AG09309 (cell line): ENCODE data around the gene RAD51B.
"Not testable (repeated sequence)": the region's sequence is repeated elsewhere in the genome, so short reads cannot be mapped to it uniquely, and the experiment has no call there.

ENCODE experiments used
- DNase-seq: peaks from one replicate; pipeline ENCODE4 v3.0.0-alpha.2; 2010; ENCODE audit warnings: low read depth
- H3K4me3 ChIP-seq: 2 replicates; pipeline ENCODE4 v1.5.1; 2011; ENCODE audit warnings: mild to moderate bottlenecking, low read depth, low read length, moderate library complexity; ENCODE audit not compliant: control insufficient read depth
- TF ChIP-seq, protein P1 (sequence below): IDR thresholded peaks from 2 replicates; pipeline ENCODE4 v1.5.1; 2011; ENCODE audit warnings: mild to moderate bottlenecking, low read depth, low read length, inconsistent platforms; ENCODE audit not compliant: insufficient read depth, control insufficient read depth; ENCODE audit errors: missing control alignments

The RAD51B gene

DNA sequence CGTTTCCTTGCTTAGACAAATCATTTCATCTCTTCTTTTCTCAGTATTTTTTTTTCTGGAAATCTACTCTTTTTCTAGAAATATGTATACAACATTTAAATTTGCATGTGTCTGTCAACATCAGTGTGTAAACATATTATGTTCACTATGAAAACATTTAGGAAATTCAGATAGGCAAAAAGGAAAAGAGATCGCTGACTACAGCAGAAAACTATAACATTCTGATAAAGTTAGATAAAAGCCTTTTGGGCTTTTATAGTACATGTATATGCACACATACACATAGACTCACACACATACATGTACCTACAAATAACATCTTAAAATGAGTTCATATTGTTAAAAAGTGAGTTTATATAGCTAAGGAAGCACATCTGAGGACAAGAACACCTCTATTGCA is 142.1 kb downstream of the RAD51B start:
- H3K4me3 ChIP-seq: no peak overlapping the region
- TF ChIP-seq, protein P1, sequence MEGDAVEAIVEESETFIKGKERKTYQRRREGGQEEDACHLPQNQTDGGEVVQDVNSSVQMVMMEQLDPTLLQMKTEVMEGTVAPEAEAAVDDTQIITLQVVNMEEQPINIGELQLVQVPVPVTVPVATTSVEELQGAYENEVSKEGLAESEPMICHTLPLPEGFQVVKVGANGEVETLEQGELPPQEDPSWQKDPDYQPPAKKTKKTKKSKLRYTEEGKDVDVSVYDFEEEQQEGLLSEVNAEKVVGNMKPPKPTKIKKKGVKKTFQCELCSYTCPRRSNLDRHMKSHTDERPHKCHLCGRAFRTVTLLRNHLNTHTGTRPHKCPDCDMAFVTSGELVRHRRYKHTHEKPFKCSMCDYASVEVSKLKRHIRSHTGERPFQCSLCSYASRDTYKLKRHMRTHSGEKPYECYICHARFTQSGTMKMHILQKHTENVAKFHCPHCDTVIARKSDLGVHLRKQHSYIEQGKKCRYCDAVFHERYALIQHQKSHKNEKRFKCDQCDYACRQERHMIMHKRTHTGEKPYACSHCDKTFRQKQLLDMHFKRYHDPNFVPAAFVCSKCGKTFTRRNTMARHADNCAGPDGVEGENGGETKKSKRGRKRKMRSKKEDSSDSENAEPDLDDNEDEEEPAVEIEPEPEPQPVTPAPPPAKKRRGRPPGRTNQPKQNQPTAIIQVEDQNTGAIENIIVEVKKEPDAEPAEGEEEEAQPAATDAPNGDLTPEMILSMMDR: no peak
- DNase-seq: no peak

DNA sequence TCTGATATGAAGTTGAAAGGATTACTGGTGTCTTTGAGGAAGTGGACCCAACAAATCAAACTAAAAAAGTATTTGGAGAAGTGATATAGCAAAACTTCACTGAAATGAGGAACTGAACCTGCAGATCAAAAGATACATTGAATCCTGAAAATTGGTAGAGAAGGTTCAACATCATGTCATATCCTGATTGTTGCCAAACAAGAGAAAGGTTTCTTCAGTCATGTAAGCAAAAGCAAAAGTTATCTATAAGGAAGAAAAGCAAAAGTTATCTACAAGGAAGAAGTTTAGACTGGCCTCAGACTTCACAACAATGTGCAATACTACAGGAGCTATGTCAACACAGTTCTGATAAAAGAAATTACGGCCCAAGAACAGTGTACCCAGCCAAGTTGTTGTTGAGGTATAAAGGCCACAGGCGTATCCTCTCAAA is 142.7 kb downstream of the RAD51B start:
- no peak for DNase-seq
- no peak overlapping the region for H3K4me3 ChIP-seq
- TF ChIP-seq, protein P1: no peak

DNA sequence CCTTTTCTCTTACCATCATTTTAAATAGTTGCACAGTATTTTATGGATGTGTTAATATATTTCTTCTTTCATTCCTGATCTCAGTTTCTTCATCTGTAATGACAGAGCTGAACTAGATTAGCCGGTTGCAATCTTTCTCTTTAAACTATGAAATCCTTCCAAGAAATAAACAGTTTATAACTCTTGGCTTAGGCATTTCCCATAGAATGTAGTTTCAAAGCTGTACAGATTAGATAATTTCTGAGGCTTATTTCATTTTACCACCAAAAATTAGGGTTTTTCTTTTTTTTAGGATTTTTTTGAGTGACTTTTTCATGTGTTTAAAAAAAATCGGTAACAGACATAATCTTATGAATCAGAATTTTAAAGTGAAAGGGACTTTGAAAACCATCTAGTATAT is 144.0 kb downstream of the RAD51B start:
- no peak overlapping the region for H3K4me3 ChIP-seq

DNA sequence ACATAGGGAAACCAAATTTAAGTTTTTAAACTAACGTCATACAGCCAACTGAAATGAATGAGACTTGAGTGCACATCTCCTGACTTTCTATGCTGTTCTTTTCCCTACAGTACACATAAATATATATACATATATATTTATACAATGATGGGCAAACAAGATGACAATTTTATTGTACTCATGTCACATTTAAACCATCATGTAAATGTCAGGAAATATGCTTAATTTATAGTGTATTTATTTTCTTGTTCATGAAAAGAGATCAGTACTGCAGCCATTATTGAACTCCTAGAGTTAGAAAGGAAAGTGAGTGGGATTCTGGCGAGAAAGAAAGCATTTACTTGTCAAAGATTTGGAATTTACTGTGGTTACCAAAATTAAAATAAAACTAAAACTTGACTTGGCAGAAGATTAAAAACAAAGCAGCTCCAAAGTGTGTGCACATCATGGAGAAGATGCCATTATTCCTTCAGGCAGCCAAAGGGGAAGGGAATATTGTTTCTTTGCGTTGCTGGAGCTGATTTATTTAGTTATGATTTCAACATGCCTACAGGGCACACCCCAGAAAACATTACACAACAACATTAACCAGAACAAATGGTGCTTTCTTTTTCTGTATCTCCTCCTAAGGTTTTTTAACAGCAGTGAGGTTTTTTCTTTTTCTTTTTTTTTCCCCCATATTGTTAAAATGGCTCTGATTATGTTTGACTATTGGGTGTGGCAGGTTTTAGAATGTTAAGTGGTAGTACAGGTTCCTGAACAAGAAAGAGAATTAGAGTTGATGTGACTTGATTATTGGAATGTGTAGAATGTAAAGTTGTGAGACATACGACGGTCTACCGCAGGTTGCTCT is 144.6 kb downstream of the RAD51B start:
- no peak for DNase-seq
- TF ChIP-seq, protein P1: no peak
- H3K4me3 ChIP-seq: no peak overlapping the region

More for the DNA sequence above, 144.0 kb downstream of the RAD51B start:
- DNase-seq: no peak
- TF ChIP-seq, protein P1: no peak

DNA sequence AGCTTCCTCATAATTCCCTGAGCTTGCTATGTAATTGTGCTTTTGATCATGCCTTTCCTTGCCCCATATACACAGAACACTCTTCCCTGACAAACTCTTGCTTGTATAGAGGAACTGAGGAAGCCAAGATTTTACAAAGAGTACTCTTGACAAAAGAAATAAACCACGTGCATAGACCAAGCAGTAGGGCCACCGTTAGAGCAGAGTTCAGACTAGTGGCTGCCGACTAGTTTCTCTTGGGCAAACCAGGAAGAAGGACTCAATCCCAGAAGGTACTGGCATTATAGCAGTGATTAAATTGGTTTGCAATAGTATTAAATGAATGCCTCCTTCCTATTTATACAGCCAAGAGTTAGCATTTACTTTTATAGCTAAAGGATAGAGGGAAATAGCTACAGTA is 146.1 kb downstream of the RAD51B start:
- TF ChIP-seq, protein P1: no peak
- DNase-seq: no peak
- no peak overlapping the region for H3K4me3 ChIP-seq

DNA sequence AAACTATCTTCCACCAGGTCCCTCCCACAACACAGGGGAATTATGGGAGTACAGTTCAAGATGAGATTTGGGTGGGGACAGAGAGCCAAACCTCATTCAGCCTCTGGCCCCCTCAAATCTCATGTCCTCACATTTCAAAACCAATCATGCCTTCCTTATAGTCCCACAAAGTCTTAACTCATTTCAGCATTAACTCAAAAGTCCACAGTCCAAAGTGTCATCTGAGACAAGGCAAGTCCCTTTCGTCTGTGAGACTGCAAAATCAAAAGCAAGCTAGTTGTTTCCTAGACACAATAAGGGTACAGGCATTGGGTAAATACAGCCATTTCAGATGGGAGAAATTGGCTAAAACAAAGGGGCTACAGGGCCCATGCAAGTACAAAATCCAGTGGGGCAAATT is 147.6 kb downstream of the RAD51B start:
- no peak overlapping the region for H3K4me3 ChIP-seq
- DNase-seq: no peak
- TF ChIP-seq, protein P1: no peak

DNA sequence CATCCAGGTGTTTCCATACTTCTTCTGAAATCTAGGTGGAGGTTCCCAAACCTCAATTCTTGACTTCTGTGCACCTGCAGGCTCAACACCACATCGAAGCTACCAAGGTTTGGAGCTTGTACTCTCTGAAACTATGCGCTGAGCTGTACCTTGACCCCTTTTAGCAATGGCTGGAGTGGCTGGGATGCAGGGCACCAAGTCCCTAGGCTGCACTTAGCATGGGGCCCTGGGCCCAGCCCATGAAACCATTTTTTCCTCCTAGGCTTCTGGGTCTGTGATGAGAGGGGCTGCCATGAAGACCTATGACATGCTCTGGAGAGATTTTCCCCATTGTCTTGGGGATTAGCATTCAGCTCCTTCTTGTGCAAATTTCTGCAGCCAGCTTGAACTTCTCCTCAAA is 148.4 kb downstream of the RAD51B start:
- H3K4me3 ChIP-seq, DNase-seq: not testable (repeated sequence)
